Effector memory CD4-positive, alpha-beta T cell (primary cell): Measurements from ENCODE around the gene TXNDC8.
"Not testable (repeated sequence)": the region's sequence is repeated elsewhere in the genome, so short reads cannot be mapped to it uniquely, and the experiment has no call there.

ENCODE experiments used
- DNase-seq, 3 donors: peaks; one replicate each; pipeline ENCODE4 v3.0.0-alpha.2; 2020
- H3K27ac ChIP-seq: 2 replicates; pipeline ENCODE4 v1.7.0; 2013; ENCODE audit warnings: mild to moderate bottlenecking, low read length, moderate library complexity; ENCODE audit not compliant: insufficient read depth, poor library complexity, severe bottlenecking
- H3K27me3 ChIP-seq: replicated peaks from 2 replicates; pipeline ENCODE4 v1.7.0; 2013; ENCODE audit warnings: mild to moderate bottlenecking, low read length; ENCODE audit not compliant: insufficient read depth, control insufficient read depth, poor library complexity, severe bottlenecking
- H3K36me3 ChIP-seq: 2 replicates; pipeline ENCODE4 v1.7.0; 2013; ENCODE audit warnings: mild to moderate bottlenecking, low read length, moderate library complexity; ENCODE audit not compliant: control insufficient read depth, insufficient read depth
- H3K4me1 ChIP-seq: 2 replicates; pipeline ENCODE4 v1.7.0; 2013; ENCODE audit warnings: low read length, mild to moderate bottlenecking; ENCODE audit not compliant: control insufficient read depth, insufficient read depth, poor library complexity, severe bottlenecking
- H3K4me3 ChIP-seq: 2 replicates; pipeline ENCODE4 v1.7.0; 2013; ENCODE audit warnings: low read length, low read depth, mild to moderate bottlenecking; ENCODE audit not compliant: insufficient read depth, poor library complexity, severe bottlenecking
- H3K9me3 ChIP-seq: 2 replicates; pipeline ENCODE4 v1.7.0; 2013; ENCODE audit warnings: mild to moderate bottlenecking, low read length, moderate library complexity; ENCODE audit not compliant: control insufficient read depth

Gene TXNDC8

GRCh38 chr9:110311978-110312377 lies 25.7 kb downstream of the TXNDC8 start:
- H3K4me3 ChIP-seq = not testable (repeated sequence)

DNA sequence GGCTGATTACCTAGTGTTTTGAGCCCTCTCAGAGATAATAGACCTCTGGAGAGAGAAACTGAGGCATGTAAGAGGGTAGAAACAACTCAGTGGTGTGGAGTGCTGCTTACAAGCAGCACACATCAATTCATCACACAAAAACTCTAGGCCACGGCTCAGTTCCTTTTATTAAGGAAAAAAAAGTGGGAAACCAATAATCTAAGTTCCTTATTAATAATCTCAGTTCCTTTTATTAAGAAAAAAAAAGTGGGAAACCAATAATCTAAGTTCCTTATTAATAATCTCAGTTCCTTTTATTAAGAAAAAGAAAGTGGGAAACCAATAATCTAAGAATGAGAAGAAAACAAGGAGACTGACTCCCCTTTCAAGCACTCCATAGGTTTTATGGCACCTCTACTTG lies 28.0 kb downstream of the TXNDC8 start:
- H3K36me3 ChIP-seq = no peaks in the 10 kb centered on the region
- H3K4me3 ChIP-seq = no peak overlapping the region
- H3K27me3 ChIP-seq = no peaks in the 10 kb centered on the region
- DNase-seq = no peak
- no peaks in the 10 kb centered on the region for H3K4me1 ChIP-seq
- no peak overlapping the region for H3K27ac ChIP-seq
- no peaks in the 10 kb centered on the region for H3K9me3 ChIP-seq

More at GRCh38 chr9:110311978-110312377, 25.7 kb downstream of the TXNDC8 start:
- not testable (repeated sequence) for H3K27ac ChIP-seq, H3K27me3 ChIP-seq, H3K9me3 ChIP-seq, H3K36me3 ChIP-seq, H3K4me1 ChIP-seq, DNase-seq

- no peak for DNase-seq
- Histone ChIP-seq H3K9me3 (no peaks in the 10 kb centered on the region), H3K27me3 (no peaks in the 10 kb centered on the region), H3K27ac (no peak overlapping the region), H3K4me1 (no peaks in the 10 kb centered on the region), H3K36me3 (no peaks in the 10 kb centered on the region), H3K4me3 (no peak overlapping the region)
Observed at GRCh38 chr9:110308633-110309038, 29.0 kb downstream of the TXNDC8 start.

GRCh38 chr9:110307191-110307590 lies 30.5 kb downstream of the TXNDC8 start:
- no peak overlapping the region for H3K4me3 ChIP-seq
- H3K4me1 ChIP-seq = no peaks in the 10 kb centered on the region
- H3K27ac ChIP-seq = no peak overlapping the region
- no peaks in the 10 kb centered on the region for H3K36me3 ChIP-seq
- no peak for DNase-seq
- no peaks in the 10 kb centered on the region for H3K9me3 ChIP-seq
- no peaks in the 10 kb centered on the region for H3K27me3 ChIP-seq

- no peaks in the 10 kb centered on the region for H3K9me3 ChIP-seq
- H3K27me3 ChIP-seq = no peaks in the 10 kb centered on the region
- no peak for DNase-seq
- no peaks in the 10 kb centered on the region for H3K36me3 ChIP-seq
- no peaks in the 10 kb centered on the region for H3K4me1 ChIP-seq
- H3K27ac ChIP-seq = no peak overlapping the region
- no peak overlapping the region for H3K4me3 ChIP-seq
Observed at GRCh38 chr9:110303133-110303532, 34.5 kb downstream of the TXNDC8 start.

DNA sequence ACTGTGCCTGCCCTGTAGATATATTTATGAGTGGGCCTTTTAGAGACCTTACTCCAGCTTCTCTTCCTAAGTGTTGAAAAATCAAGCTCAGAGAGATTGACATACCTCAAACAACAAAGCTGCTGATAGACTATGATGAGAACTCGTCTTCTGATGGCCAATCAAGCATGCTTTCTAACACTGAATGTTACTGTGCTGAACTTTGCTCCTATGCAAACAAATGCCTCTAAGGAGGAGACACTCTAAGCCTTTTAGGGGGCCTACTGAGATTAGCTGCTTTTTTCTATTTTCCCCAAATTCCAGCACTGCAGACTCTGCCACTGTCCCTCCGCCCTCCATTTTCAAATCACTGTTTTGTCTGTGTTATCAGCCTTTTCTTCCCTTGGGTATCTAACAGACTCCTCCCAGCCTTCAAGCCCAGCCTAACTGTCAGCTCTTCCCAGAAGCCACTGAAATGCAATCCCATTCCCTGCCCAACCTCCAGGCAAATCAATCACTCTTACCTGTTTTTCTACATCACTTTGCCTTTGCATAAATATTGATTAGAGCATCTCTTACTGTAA lies 39.5 kb downstream of the TXNDC8 start:
- no peak overlapping the region for H3K27ac ChIP-seq
- H3K27me3 ChIP-seq = no peaks in the 10 kb centered on the region
- no peaks in the 10 kb centered on the region for H3K4me1 ChIP-seq
- H3K4me3 ChIP-seq = no peak overlapping the region
- H3K36me3 ChIP-seq = no peaks in the 10 kb centered on the region
- DNase-seq = no peak
- no peaks in the 10 kb centered on the region for H3K9me3 ChIP-seq

GRCh38 chr9:110293248-110293647 lies 44.4 kb downstream of the TXNDC8 start:
- DNase-seq = no peak
- no peak overlapping the region for H3K4me3 ChIP-seq
- H3K27me3 ChIP-seq = no peaks in the 10 kb centered on the region
- no peaks in the 10 kb centered on the region for H3K4me1 ChIP-seq
- H3K36me3 ChIP-seq = no peaks in the 10 kb centered on the region
- H3K27ac ChIP-seq = no peak overlapping the region
- H3K9me3 ChIP-seq = no peaks in the 10 kb centered on the region

DNA sequence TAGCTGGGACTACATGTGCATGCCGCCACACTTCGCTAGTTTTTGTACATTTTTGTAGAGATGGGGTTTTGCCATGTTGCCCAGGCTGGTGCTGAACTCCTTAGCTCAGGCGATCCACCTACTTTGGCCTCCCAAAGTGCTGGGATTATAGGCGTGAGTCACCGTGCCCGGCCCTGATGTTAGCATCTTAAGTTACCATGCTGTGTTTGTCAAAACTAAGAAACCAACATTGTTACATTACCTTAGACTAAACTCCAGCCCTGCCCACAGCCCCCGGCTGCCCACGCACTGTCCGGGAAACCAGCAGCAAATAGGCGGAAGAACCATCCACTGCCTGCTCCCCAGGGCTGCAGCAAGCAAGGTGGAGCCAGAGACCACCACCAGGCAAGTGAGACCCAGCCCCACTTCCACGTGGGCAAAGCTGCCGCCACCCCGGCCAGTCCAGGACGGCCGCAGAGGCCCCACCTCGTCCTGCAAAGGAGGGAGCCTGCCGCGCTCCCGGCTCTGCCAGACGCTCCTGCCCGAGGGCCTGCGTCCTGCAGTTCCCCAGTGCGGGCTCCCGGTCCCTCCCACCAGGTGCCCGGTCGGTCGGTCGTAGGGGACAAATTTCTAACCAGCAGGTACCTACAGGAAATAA lies 45.6 kb downstream of the TXNDC8 start:
- Histone ChIP-seq H3K4me3 (no peak overlapping the region), H3K36me3 (no peaks in the 10 kb centered on the region), H3K4me1 (no peaks in the 10 kb centered on the region), H3K27me3 (no peaks in the 10 kb centered on the region), H3K9me3 (no peaks in the 10 kb centered on the region), H3K27ac (no peak overlapping the region)
- DNase-seq = no peak

DNA sequence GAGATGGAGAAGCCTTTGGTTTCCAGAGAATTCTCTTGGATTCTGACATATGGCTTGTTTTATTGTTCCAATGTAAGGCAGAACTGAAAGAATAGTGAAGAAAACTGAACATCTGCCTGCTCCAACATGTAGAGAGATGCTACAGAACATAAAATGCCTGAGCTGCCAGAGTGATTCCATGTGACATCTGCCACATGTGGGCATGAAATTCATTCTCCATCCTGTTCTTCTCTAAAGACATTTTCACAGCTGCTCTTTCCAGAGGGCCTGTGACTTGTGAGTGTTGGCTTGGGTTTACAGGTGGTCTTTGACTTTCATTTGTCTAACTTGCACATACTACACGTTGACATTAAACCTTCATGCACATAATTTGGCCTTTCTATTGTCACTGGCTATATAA lies 47.7 kb downstream of the TXNDC8 start:
- Histone ChIP-seq H3K4me1 (no peaks in the 10 kb centered on the region), H3K9me3 (no peaks in the 10 kb centered on the region), H3K36me3 (no peaks in the 10 kb centered on the region), H3K27ac (no peak overlapping the region), H3K4me3 (no peak overlapping the region), H3K27me3 (no peaks in the 10 kb centered on the region)
- DNase-seq = no peak

DNA sequence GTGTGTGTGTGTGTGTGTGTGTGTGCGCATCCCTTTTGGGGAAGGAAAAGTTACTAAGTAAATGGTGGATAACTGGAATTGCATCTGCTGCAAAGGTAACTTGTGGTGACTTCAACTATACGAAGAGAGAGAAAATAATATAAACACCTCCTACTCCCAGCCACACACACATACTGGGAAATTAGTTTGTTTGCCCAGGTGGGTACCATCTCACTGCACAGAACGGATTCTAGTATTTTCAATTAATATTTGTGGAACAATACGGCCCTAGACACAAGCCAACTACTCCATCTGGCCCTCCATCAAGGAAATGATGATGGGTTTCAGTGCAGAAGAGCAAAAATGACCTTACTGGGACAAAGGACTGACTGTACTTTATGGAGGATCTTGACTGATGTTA lies 49.2 kb downstream of the TXNDC8 start:
- Histone ChIP-seq H3K36me3 (no peaks in the 10 kb centered on the region), H3K9me3 (no peaks in the 10 kb centered on the region), H3K27me3 (no peaks in the 10 kb centered on the region), H3K27ac (no peak overlapping the region), H3K4me1 (no peaks in the 10 kb centered on the region), H3K4me3 (no peak overlapping the region)
- DNase-seq = no peak
